HepG2 (cell line): Measurements from ENCODE around the gene GPSM1. TPM values are rescaled to one million over a fixed set of nuclear protein-coding genes. Genes with fewer than 3 reads are reported as not detected.
A peak's percentile ranks its signal among the peaks of the same experiment; 100 is the strongest.

Experiments
- ATAC-seq: fragments of 200-7000 bp; cut with Tn5 transposase; 3 replicates; pipeline ENCODE4 v1.9.1; 2020; ENCODE audit warnings: mild to moderate bottlenecking, moderate library complexity
- BruUV-seq: library from RNA; stranded (reverse); fragments of 400-500 nt; replicated peaks from 2 replicates; lab custom pipeline; 2021; lab: Mats Ljungman, UMichigan
- CTCF ChIA-PET: fragments of 300-600 bp; formaldehyde crosslinking; extraction: SDS; loops from one replicate; lab custom pipeline; 2021; ENCODE audit warnings: low total read pairs, inconsistent platforms, low intra/inter-chr PET ratio; lab: Yijun Ruan, JAX
- POLR2A ChIA-PET: fragments of 350-600 bp; sonication (Branson Sonifier 250); formaldehyde crosslinking; loops from one replicate; lab custom pipeline; 2020; ENCODE audit warnings: antibody characterized with exemption, inconsistent platforms; lab: Yijun Ruan, JAX
- DNase-seq: peaks from one replicate; pipeline ENCODE4 v3.0.0-alpha.2; 2015; ENCODE audit warnings: low spot score
- FAIRE-seq: peaks from 3 replicates; lab custom pipeline; 2011; peaks lifted over from hg19 to GRCh38; lab: Jason Lieb, UNC
- H2AFZ ChIP-seq: one replicate; pipeline ENCODE4 v1.6.1; 2011; ENCODE audit warnings: low read length, inconsistent platforms
- H3K27ac ChIP-seq: fragments of 300-600 bp; 3 replicates; pipeline ENCODE4 v1.8.0; 2011; ENCODE audit warnings: mixed run types, mild to moderate bottlenecking, mixed read lengths, low read length, inconsistent platforms; ENCODE audit not compliant: insufficient read depth; ENCODE audit errors: extremely low read length
- H3K27me3 ChIP-seq, 2 experiments: fragments of 200-600 bp in 1 of 2; 2 replicates in 1 of 2; 3 replicates in 1 of 2; pipeline versions ENCODE4 v1.6.0 to v1.8.0; 2011; ENCODE audit warnings: low read length in 2 of 2, mild to moderate bottlenecking in 2 of 2, moderate library complexity in 2 of 2, inconsistent platforms in 1 of 2; ENCODE audit not compliant: insufficient read depth in 2 of 2, control insufficient read depth in 1 of 2
- H3K36me3 ChIP-seq, 2 experiments: fragments of 200-600 bp in 1 of 2; replicated peaks in 1 of 2; 2 replicates in 1 of 2; 3 replicates in 1 of 2; pipeline versions ENCODE4 v1.5.1 to v1.8.0; 2011; ENCODE audit warnings: low read length in 2 of 2, inconsistent platforms in 1 of 2; ENCODE audit not compliant: insufficient read depth in 2 of 2, control insufficient read depth in 1 of 2
- H3K4me1 ChIP-seq: 2 replicates; pipeline ENCODE4 v1.5.1; 2012; ENCODE audit warnings: low read length, inconsistent platforms; ENCODE audit not compliant: insufficient read depth
- H3K4me2 ChIP-seq: 2 replicates; pipeline ENCODE4 v1.6.0; 2011; ENCODE audit warnings: low read depth, low read length, inconsistent platforms
- H3K4me3 ChIP-seq, 3 experiments: fragments of 200-600 bp in 1 of 3; sonication (generic), shearing (Covaris generic) in 1 of 3; replicated peaks in 1 of 3; 2 replicates each; pipeline ENCODE4 v1.5.1; 2011 to 2016; ENCODE audit warnings: low read length in 3 of 3, inconsistent platforms in 2 of 3, low read depth in 2 of 3, mild to moderate bottlenecking in 2 of 3, control low read depth in 1 of 3, mixed read lengths in 1 of 3; ENCODE audit not compliant: insufficient read depth in 1 of 3
- H3K79me2 ChIP-seq: one replicate; pipeline ENCODE4 v1.6.1; 2011; ENCODE audit warnings: low read length, inconsistent platforms; ENCODE audit not compliant: insufficient read depth
- H3K9ac ChIP-seq: 2 replicates; pipeline ENCODE4 v1.6.0; 2011; ENCODE audit warnings: mild to moderate bottlenecking, low read depth, low read length, inconsistent platforms; ENCODE audit not compliant: insufficient read depth
- H3K9me3 ChIP-seq: 2 replicates; pipeline ENCODE4 v1.5.1; 2012; ENCODE audit warnings: mild to moderate bottlenecking, low read length
- H4K20me1 ChIP-seq: 2 replicates; pipeline ENCODE4 v1.6.0; 2011; ENCODE audit warnings: inconsistent platforms, mild to moderate bottlenecking, low read length, moderate library complexity; ENCODE audit not compliant: insufficient read depth
- AGO2 ChIP-seq: fragments of 200-400 bp; formaldehyde crosslinking; optimal IDR thresholded peaks from 2 replicates; pipeline ENCODE3; 2017; ENCODE audit warnings: mild to moderate bottlenecking, low read depth, low read length, moderate library complexity
- FOXO4 ChIP-seq: sonication (generic); formaldehyde crosslinking; conservative IDR thresholded peaks from 2 replicates; pipeline ENCODE4 v1.8.1; 2023; ENCODE audit warnings: missing genetic modification reagents
- KDM5B ChIP-seq: sonication (generic); formaldehyde crosslinking; IDR thresholded peaks from 2 replicates; pipeline ENCODE4 v1.4.0; 2020; ENCODE audit warnings: missing genetic modification reagents, mild to moderate bottlenecking, borderline replicate concordance
- RBFOX2 ChIP-seq: fragments of 200-400 bp; formaldehyde crosslinking; IDR thresholded peaks from 2 replicates; pipeline ENCODE4 v1.6.1; 2017; ENCODE audit warnings: low read depth, mild to moderate bottlenecking, low read length
- WGBS: methylation state at CpG from one replicate; pipeline ENCODE4 v1.1.6; 2017; ENCODE audit warnings: low lambda C conversion rate; 5-methylcytosine and 5-hydroxymethylcytosine counted together
- in situ Hi-C: cut with HindIII; loops from 2 replicates; pipeline ENCODE4 v1.10.0; 2017; ENCODE audit warnings: low pct_unique_long_range_greater_than_20kb; ENCODE audit not compliant: extremely low pct_ligation_motif_present
- intact Hi-C: fragments of 100-400 bp; cut with micrococcal nuclease; formaldehyde crosslinking; loops from one replicate; pipeline ENCODE4 v1.10.0; 2022; ENCODE audit not compliant: unreplicated experiment
- polyA plus RNA-seq, 8 experiments: library from polyadenylated mRNA; depleted of rRNA in 3 of 8; stranded (reverse) in 7 of 8; unstranded in 1 of 8; fragments of >200 nt; fragmentation: Illumina TruSeq in 4 of 8; extraction: Trizol in 4 of 8; gene quantifications; 2 replicates each; pipeline versions ENCODE4 v1.2.1 to v1.2.3, GENCODE V29; 2011 to 2016; ENCODE audit warnings: low read depth in 4 of 8, missing spikeins in 1 of 8, mixed read lengths in 1 of 8; ENCODE audit not compliant: insufficient read depth in 1 of 8
- total RNA-seq, 5 experiments: library from RNA; depleted of rRNA; stranded (reverse); fragments of >200 nt; fragmentation: Illumina TruSeq; extraction: Trizol; gene quantifications; 2 replicates each; pipeline ENCODE4 v1.2.3, GENCODE V29; 2016; ENCODE audit warnings: low read depth in 1 of 5

The GPSM1 gene
- total and polyA plus RNA-seq, 2 of the 13 experiments (the other 11 are each of a cell fraction or from before 2014, with no cell fraction given) = 1.0 to 2.4 TPM

- ChIA-PET CTCF (no interaction called here), POLR2A (no interaction called here)
- no peak overlapping the region for H3K27ac ChIP-seq
- H3K4me3 ChIP-seq = no peak overlapping the region
- H3K4me2 ChIP-seq = no peak overlapping the region
- no peak for DNase-seq
- in situ Hi-C loops = no loop called here
- 94% methylated on average over 28 of the region's 32 CpGs for WGBS
- FAIRE-seq = no peak
- TF ChIP-seq AGO2 (peak; percentile 88), RBFOX2 (peak; percentile 69), FOXO4 (CRISPR knock-in tag) (no peak)
- ATAC-seq = no peak
- no peak overlapping the region for H2AFZ ChIP-seq
- peaks cover 11 to 39% of the 10 kb centered on the region in 2 experiments; a peak in 4 of 5 replicates for H3K36me3 ChIP-seq
- H3K27me3 ChIP-seq = no peaks in the 10 kb centered on the region
- BruUV-seq = no TSS peak
- no peaks in the 10 kb centered on the region for H4K20me1 ChIP-seq
- no peak overlapping the region for H3K9ac ChIP-seq
- no peaks in the 10 kb centered on the region for H3K9me3 ChIP-seq
- H3K79me2 ChIP-seq = peaks cover 10% of the 10 kb centered on the region
- peaks cover 16% of the 10 kb centered on the region for H3K4me1 ChIP-seq
- intact Hi-C loops = no loop called here
These were observed 76.8 kb downstream of the GPSM1 start for GRCh38 chr9:136403915-136404800.

GRCh38 chr9:136404801-136405136, 77.4 kb downstream of the GPSM1 start:
- BruUV-seq = no TSS peak
- H3K9me3 ChIP-seq = no peaks in the 10 kb centered on the region
- TF ChIP-seq KDM5B (CRISPR knock-in tag) (no peak), AGO2 (peak; percentile 26)
- TF ChIP-seq, all 625 proteins: peak for 1
- ChIA-PET POLR2A (no interaction called here), CTCF (no interaction called here)
- Histone ChIP-seq H3K36me3 (peaks cover 11 to 39% of the 10 kb centered on the region in 2 experiments; a peak in 4 of 5 replicates), H3K4me1 (peaks cover 22% of the 10 kb centered on the region), H3K27me3 (no peaks in the 10 kb centered on the region), H3K4me3 (no peak overlapping the region), H2AFZ (no peak overlapping the region), H4K20me1 (no peaks in the 10 kb centered on the region), H3K4me2 (no peak overlapping the region), H3K79me2 (peaks cover 10% of the 10 kb centered on the region), H3K9ac (no peak overlapping the region), H3K27ac (no peak overlapping the region)
- DNase-seq (no peak), ATAC-seq (no peak), FAIRE-seq (no peak)
- in situ Hi-C loops (no loop called here), intact Hi-C loops (no loop called here)
- 96% methylated on average over 5 of the region's 14 CpGs for WGBS
